ENCODE results near the gene MSMP.

Gene MSMP

GRCh38 chr9:35718721-35719511 lies 35.2 kb downstream of the MSMP start:
- DNase-seq (ENCODE audit: low spot score) = no peak

GRCh38 chr9:35717132-35717870 lies 36.8 kb downstream of the MSMP start:
- no peak for DNase-seq (ENCODE audit: low spot score)

GRCh38 chr9:35716230-35716629 lies 37.8 kb downstream of the MSMP start:
- DNase-seq (ENCODE audit: low spot score) = no peak

- no peak for DNase-seq (ENCODE audit: low spot score)
Observed at GRCh38 chr9:35714579-35715252, 39.4 kb downstream of the MSMP start.

GRCh38 chr9:35714123-35714522 lies 40.0 kb downstream of the MSMP start:
- DNase-seq (ENCODE audit: low spot score) = no peak

- DNase-seq (ENCODE audit: low spot score) = no peak
Observed at GRCh38 chr9:35713578-35713977, 40.5 kb downstream of the MSMP start.

GRCh38 chr9:35712762-35713400 lies 41.2 kb downstream of the MSMP start:
- no peak for DNase-seq (ENCODE audit: low spot score)

- DNase-seq (ENCODE audit: low spot score) = no peak
Observed at GRCh38 chr9:35711501-35712428, 42.3 kb downstream of the MSMP start.

GRCh38 chr9:35710818-35711500 lies 43.1 kb downstream of the MSMP start:
- no peak for DNase-seq (ENCODE audit: low spot score)

- no peak for DNase-seq (ENCODE audit: low spot score)
Observed at GRCh38 chr9:35708146-35708545, 45.9 kb downstream of the MSMP start.

GRCh38 chr9:35706951-35707350 lies 47.1 kb downstream of the MSMP start:
- no peak for DNase-seq (ENCODE audit: low spot score)

GRCh38 chr9:35705836-35706430 lies 48.1 kb downstream of the MSMP start:
- no peak for DNase-seq (ENCODE audit: low spot score)

GRCh38 chr9:35705372-35705771 lies 48.7 kb downstream of the MSMP start:
- DNase-seq (ENCODE audit: low spot score) = no peak

GRCh38 chr9:35703906-35704672 lies 50.0 kb downstream of the MSMP start:
- DNase-seq (ENCODE audit: low spot score) = no peak
